CD4-positive, alpha-beta T cell (primary cell): ENCODE data around the gene SGMS2. TPM values are rescaled to one million over a fixed set of nuclear protein-coding genes. Genes with fewer than 3 reads are reported as not detected.

Experiments used
- ATAC-seq: fragments of 200-7000 bp; cut with Tn5 transposase; one replicate; pipeline ENCODE4 v1.10.0; 2022; ENCODE audit warnings: mild to moderate bottlenecking; ENCODE audit not compliant: poor library complexity
- CTCF ChIA-PET: fragments of 350-600 bp; sonication (Branson Sonifier 250); formaldehyde crosslinking; loops from one replicate; lab custom pipeline; 2021; ENCODE audit warnings: antibody characterized with exemption, inconsistent platforms; lab: Charles Lee
- POLR2A ChIA-PET: fragments of 350-600 bp; sonication (Branson Sonifier 250); formaldehyde crosslinking; loops from one replicate; lab custom pipeline; 2021; ENCODE audit warnings: antibody characterized with exemption, inconsistent platforms; lab: Charles Lee
- DNase-seq, 14 experiments: peaks; one replicate each; pipeline ENCODE4 v3.0.0-alpha.2; 2013 to 2020; ENCODE audit warnings: mixed read lengths in 2 of 14
- H3K27ac ChIP-seq, 2 donors: one replicate each; pipeline versions ENCODE4 v1.5.1 to v1.7.0; 2013; ENCODE audit warnings: low read length in 2 of 2, low read depth in 1 of 2, mild to moderate bottlenecking in 1 of 2
- H3K27me3 ChIP-seq, 2 experiments: 1 replicate in 1 of 2; 2 replicates in 1 of 2; pipeline versions ENCODE4 v1.6.1 to v1.7.0; 2013; ENCODE audit warnings: low read length in 2 of 2, control low read depth in 1 of 2, mild to moderate bottlenecking in 1 of 2, moderate library complexity in 1 of 2; ENCODE audit not compliant: insufficient read depth in 2 of 2, control insufficient read depth in 1 of 2
- H3K36me3 ChIP-seq: one replicate; pipeline ENCODE4 v1.6.1; 2013; ENCODE audit warnings: low read length, control low read depth; ENCODE audit not compliant: insufficient read depth
- H3K4me1 ChIP-seq: one replicate; pipeline ENCODE4 v1.6.1; 2013; ENCODE audit warnings: low read length, control low read depth; ENCODE audit not compliant: insufficient read depth
- H3K4me3 ChIP-seq: one replicate; pipeline ENCODE4 v1.5.1; 2013; ENCODE audit warnings: mild to moderate bottlenecking, low read length, moderate library complexity
- H3K9me3 ChIP-seq, 2 experiments: 1 replicate in 1 of 2; 2 replicates in 1 of 2; pipeline versions ENCODE4 v1.6.1 to v1.7.0; 2013; ENCODE audit warnings: low read length in 2 of 2, mild to moderate bottlenecking in 2 of 2, control low read depth in 1 of 2, moderate library complexity in 1 of 2; ENCODE audit not compliant: control insufficient read depth in 1 of 2, insufficient read depth in 1 of 2
- H3K27ac Mint-ChIP-seq: one replicate; pipeline ENCODE4 v1.8.0; 2020; ENCODE audit warnings: mixed read lengths
- H3K27me3 Mint-ChIP-seq: one replicate; pipeline ENCODE4 v1.8.0; 2021; ENCODE audit warnings: mixed read lengths
- H3K36me3 Mint-ChIP-seq: one replicate; pipeline ENCODE4 v1.8.0; 2021; ENCODE audit warnings: low read depth, mixed read lengths
- H3K4me1 Mint-ChIP-seq: one replicate; pipeline ENCODE4 v1.8.0; 2021; ENCODE audit warnings: low read depth, mixed read lengths
- H3K4me3 Mint-ChIP-seq: one replicate; pipeline ENCODE4 v1.8.0; 2020; ENCODE audit warnings: mild to moderate bottlenecking, mixed read lengths
- H3K9me3 Mint-ChIP-seq: one replicate; pipeline ENCODE4 v1.8.0; 2020; ENCODE audit warnings: mixed read lengths
- intact Hi-C, 2 experiments: fragments of 100-400 bp; cut with DNase I in 1 of 2; cut with micrococcal nuclease in 1 of 2; formaldehyde crosslinking; loops; one replicate each; pipeline versions ENCODE4 v1.15.1 to v1.9.0; 2023 to 2025; cut with DNase I, micrococcal nuclease
- total RNA-seq, 174 experiments: library from RNA in 2 of 174; stranded (reverse) in 2 of 174; gene quantifications; one replicate each; pipeline ENCODE4 v1.2.3 and lab custom pipeline; 2021 to 2026
- TF ChIP-seq, protein P1 (sequence below): fragments of 200-600 bp; IDR thresholded peaks from one replicate; pipeline ENCODE4 v1.8.0; 2022; ENCODE audit warnings: antibody characterized with exemption, mild to moderate bottlenecking

Gene SGMS2
- total RNA-seq, 2 experiments from 2014 or later: 0.08 TPM; not detected in 1

DNA sequence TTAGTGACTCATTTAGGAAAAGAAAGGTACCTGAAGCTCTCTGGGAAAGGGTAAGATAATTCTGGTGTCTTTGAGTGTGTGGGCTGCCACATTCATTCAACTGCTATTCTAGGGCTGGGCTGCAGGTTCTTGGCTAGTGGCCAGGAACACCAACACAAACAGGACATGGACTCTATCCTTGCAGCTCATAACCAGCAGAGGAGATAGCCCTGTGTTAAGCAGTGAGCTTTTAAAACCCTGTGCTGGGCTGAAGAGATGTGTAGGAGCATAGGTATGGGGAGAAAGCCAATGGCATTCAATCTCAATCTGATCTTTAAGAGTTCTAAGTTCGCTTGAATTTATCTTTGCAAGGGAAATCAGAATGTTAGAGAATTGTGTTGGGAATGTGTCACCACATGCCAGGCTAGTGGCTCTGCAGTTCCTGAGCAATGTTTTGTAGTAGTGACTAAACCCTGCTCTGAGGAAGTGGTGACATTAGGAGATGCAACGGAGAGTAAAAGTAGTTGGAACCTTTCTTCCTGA, 39.2 kb downstream of the SGMS2 start:
- intact Hi-C loops: no loop called here

DNA sequence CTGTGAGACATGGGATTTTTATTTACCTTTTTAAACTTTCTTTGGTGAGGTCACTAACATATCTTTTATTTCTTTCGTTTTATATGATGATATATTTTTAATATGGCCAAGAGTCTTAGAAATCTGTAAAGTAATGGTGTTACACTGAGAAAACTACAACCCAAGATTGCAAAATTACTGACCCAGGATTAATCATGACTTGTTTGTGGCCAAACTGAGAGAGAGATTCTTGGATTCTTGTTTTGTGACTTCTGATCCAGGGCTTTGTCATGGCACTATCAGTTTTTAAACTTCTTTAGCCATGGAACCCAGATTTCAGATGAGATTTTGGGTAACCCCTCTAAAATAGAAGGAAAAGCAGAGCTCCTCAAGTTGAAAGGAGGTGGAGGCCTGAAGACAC, 42.0 kb downstream of the SGMS2 start:
- intact Hi-C loops: no loop called here
- CTCF ChIA-PET: no interaction called here
- no peak for ATAC-seq

More for the DNA sequence above, 39.2 kb downstream of the SGMS2 start:
- ChIA-PET CTCF (no interaction called here), POLR2A (no interaction called here)
- DNase-seq: no peak
- Histone ChIP-seq H3K4me1 (no peaks in the 10 kb centered on the region), H3K27me3 (peaks cover 2 to 13% of the 10 kb centered on the region in 2 experiments), H3K4me3 (no peak overlapping the region), H3K9me3 (no peaks in the 10 kb centered on the region), H3K27ac (no peak overlapping the region), H3K36me3 (no peaks in the 10 kb centered on the region)
- Mint-ChIP-seq H3K4me3 (no peak overlapping the region), H3K27ac (no peak overlapping the region), H3K36me3 (no peaks in the 10 kb centered on the region), H3K9me3 (no peaks in the 10 kb centered on the region), H3K27me3 (peaks cover 5% of the 10 kb centered on the region), H3K4me1 (no peaks in the 10 kb centered on the region)
- ATAC-seq: no peak
- TF ChIP-seq, protein P1, sequence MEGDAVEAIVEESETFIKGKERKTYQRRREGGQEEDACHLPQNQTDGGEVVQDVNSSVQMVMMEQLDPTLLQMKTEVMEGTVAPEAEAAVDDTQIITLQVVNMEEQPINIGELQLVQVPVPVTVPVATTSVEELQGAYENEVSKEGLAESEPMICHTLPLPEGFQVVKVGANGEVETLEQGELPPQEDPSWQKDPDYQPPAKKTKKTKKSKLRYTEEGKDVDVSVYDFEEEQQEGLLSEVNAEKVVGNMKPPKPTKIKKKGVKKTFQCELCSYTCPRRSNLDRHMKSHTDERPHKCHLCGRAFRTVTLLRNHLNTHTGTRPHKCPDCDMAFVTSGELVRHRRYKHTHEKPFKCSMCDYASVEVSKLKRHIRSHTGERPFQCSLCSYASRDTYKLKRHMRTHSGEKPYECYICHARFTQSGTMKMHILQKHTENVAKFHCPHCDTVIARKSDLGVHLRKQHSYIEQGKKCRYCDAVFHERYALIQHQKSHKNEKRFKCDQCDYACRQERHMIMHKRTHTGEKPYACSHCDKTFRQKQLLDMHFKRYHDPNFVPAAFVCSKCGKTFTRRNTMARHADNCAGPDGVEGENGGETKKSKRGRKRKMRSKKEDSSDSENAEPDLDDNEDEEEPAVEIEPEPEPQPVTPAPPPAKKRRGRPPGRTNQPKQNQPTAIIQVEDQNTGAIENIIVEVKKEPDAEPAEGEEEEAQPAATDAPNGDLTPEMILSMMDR: no peak

DNA sequence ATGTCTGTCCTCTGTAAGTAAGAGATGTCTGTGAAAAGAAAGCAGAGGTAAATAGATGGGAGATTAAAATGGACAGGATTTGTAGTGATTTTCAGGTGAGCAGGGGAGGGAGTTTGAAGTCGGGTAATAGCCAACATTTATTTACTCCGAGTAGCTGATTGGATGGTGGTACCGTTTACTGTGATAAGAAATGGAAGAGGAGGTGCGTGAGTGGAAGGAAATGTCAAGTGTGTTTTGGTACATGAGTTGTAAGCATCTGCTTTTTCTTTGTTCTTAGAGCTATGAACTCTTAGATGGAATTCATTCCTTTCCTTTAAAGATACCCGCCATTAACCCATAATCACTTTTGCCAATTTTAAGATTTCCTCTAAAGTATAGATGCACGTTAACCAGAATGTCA, 45.5 kb downstream of the SGMS2 start:
- H3K4me1 ChIP-seq: no peaks in the 10 kb centered on the region
- TF ChIP-seq, protein P1: no peak
- H3K4me1 Mint-ChIP-seq: no peaks in the 10 kb centered on the region
- H3K27ac Mint-ChIP-seq: no peak overlapping the region
- H3K4me3 ChIP-seq: no peak overlapping the region
- H3K27me3 ChIP-seq: peaks cover 0 to 3% of the 10 kb centered on the region in 2 experiments
- ATAC-seq: no peak
- DNase-seq: no peak
- intact Hi-C loops: no loop called here
- no peaks in the 10 kb centered on the region for H3K36me3 Mint-ChIP-seq
- H3K36me3 ChIP-seq: no peaks in the 10 kb centered on the region
- H3K9me3 ChIP-seq: no peaks in the 10 kb centered on the region
- POLR2A ChIA-PET: no interaction called here
- H3K27me3 Mint-ChIP-seq: no peaks in the 10 kb centered on the region
- CTCF ChIA-PET: no interaction called here
- no peaks in the 10 kb centered on the region for H3K9me3 Mint-ChIP-seq
- no peak overlapping the region for H3K27ac ChIP-seq
- H3K4me3 Mint-ChIP-seq: no peak overlapping the region

More for the DNA sequence above, 42.0 kb downstream of the SGMS2 start:
- POLR2A ChIA-PET: no interaction called here
- Mint-ChIP-seq H3K27ac (no peak overlapping the region), H3K4me1 (no peaks in the 10 kb centered on the region), H3K9me3 (no peaks in the 10 kb centered on the region), H3K36me3 (no peaks in the 10 kb centered on the region), H3K4me3 (no peak overlapping the region), H3K27me3 (peaks cover 5% of the 10 kb centered on the region)
- no peaks in the 10 kb centered on the region for H3K4me1 ChIP-seq
- no peak overlapping the region for H3K4me3 ChIP-seq
- H3K9me3 ChIP-seq: no peaks in the 10 kb centered on the region
- no peaks in the 10 kb centered on the region for H3K36me3 ChIP-seq
- peaks cover 2 to 11% of the 10 kb centered on the region in 2 experiments for H3K27me3 ChIP-seq
- no peak overlapping the region for H3K27ac ChIP-seq
- TF ChIP-seq, protein P1: no peak
- DNase-seq: no peak
